Choroid plexus epithelial cell (primary cell): Measurements from ENCODE around the gene KEL.

Source experiments
- DNase-seq: peaks from one replicate; pipeline ENCODE4 v3.0.0-alpha.2; 2010; ENCODE audit warnings: low read depth
- H3K4me3 ChIP-seq: 2 replicates; pipeline ENCODE4 v1.5.1; 2011; ENCODE audit warnings: low read depth, mild to moderate bottlenecking, control low read depth, low read length, moderate library complexity
- TF ChIP-seq, protein P1 (sequence below): conservative IDR thresholded peaks from 2 replicates; pipeline ENCODE4 v1.5.1; 2011; ENCODE audit warnings: low read depth, mild to moderate bottlenecking, control low read depth, inconsistent platforms, low read length, moderate library complexity

KEL gene

DNA sequence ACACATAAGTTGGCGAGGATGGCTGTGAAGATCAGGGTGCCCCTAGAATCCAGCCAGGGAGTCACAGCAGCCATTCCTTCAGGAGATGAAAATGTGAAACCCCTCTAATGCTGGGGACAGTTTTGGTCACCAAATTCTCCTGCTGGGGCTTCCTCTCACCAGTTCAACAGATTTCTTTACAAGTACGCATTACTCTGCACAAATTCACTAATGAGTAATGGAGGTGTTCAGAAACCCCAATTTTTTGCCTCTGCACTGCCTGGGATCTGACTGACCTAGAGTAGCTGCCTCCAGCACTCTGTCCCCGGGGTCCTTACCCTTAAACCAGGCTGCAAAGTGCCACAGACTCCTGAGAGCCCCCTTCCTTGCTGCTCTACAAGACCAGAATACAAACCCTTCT lies 44.7 kb downstream of the KEL start:
- no peak overlapping the region for H3K4me3 ChIP-seq
- TF ChIP-seq, protein P1, sequence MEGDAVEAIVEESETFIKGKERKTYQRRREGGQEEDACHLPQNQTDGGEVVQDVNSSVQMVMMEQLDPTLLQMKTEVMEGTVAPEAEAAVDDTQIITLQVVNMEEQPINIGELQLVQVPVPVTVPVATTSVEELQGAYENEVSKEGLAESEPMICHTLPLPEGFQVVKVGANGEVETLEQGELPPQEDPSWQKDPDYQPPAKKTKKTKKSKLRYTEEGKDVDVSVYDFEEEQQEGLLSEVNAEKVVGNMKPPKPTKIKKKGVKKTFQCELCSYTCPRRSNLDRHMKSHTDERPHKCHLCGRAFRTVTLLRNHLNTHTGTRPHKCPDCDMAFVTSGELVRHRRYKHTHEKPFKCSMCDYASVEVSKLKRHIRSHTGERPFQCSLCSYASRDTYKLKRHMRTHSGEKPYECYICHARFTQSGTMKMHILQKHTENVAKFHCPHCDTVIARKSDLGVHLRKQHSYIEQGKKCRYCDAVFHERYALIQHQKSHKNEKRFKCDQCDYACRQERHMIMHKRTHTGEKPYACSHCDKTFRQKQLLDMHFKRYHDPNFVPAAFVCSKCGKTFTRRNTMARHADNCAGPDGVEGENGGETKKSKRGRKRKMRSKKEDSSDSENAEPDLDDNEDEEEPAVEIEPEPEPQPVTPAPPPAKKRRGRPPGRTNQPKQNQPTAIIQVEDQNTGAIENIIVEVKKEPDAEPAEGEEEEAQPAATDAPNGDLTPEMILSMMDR: no peak
- no peak for DNase-seq

DNA sequence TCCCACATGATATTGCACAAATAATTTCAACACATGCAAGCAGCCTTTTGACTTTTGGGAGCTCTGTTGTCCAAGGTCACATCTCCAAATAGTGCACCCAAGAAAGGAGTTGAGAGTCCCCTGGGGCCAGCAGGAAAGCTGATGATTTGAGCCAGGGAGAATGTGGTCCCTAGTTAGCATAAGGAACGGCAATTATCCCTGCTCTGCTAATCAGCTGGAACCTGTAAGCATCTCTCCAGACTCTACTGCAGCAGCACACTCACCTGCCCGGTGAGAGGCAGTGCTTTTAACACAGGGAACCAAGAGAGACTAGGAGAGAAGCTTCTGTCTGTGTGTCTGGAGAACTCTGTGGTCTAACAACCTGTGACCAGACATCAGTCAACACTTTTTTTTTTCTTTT lies 45.7 kb downstream of the KEL start:
- DNase-seq: no peak
- no peak overlapping the region for H3K4me3 ChIP-seq
- TF ChIP-seq, protein P1: no peak

GRCh38 chr7:142915315-142915714 lies 46.8 kb downstream of the KEL start:
- H3K4me3 ChIP-seq: no peak overlapping the region
- no peak for DNase-seq
- TF ChIP-seq, protein P1: no peak

DNA sequence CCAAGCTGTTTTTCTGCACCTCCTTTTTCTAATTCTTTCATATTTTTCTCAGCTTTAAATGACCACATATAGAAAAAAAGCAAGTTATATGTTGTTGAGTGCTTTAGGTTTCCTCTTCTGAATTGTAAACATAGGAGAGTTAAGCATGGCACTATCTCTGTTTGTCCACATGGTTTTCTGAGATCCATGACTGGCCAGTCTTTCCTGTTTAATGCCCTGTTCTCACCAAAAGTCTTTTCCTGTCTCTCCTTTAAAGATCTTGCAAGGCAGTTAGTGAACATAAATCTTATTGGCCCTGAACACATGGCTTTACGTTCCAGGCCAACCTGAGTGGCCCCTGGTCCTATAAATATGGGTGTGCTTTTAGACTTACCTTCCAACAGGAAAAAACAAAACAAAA lies 48.0 kb downstream of the KEL start:
- no peak for DNase-seq
- TF ChIP-seq, protein P1: no peak

DNA sequence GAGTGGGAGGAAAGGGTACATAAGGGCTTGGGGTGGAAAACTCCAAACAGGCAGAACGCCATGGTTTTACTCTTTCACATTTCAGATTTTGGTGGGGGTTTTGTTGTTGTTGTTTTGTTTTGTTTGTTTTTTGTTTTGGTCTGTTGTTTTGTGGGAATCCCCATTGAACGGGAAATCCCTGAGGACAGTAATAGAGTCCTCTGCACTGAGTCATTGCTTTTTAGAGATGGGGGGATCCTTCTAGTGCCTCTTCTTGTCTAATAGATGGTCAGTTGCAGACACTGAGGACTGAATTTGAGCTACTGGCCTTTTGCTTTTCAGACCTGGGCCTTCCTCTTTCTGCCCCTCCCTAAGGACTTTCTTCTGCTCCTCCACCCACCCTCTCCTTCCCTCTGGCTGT lies 48.6 kb downstream of the KEL start:
- DNase-seq: no peak
- TF ChIP-seq, protein P1: no peak
- no peak overlapping the region for H3K4me3 ChIP-seq

More for the DNA sequence above, 48.0 kb downstream of the KEL start:
- H3K4me3 ChIP-seq: no peak overlapping the region

DNA sequence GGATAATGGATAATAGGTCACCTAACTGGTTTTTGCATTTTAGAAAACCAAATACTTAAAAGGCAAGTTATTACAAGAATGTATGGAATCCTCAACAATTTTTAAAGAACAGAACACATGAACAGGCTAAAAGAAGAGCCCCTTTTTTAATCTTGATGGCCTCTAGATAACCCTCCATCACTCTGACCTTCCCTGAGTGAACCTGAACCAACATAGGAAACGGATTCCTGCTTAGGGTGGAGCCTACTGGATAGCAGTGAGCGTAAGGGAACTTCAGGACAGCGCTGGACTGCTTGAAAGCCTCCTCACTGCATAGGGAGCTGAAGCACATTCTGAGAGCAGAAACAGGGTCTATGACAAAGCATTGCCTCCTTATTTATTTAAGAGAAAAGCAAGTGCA lies 49.1 kb downstream of the KEL start:
- TF ChIP-seq, protein P1: no peak
- H3K4me3 ChIP-seq: no peak overlapping the region
- DNase-seq: no peak

DNA sequence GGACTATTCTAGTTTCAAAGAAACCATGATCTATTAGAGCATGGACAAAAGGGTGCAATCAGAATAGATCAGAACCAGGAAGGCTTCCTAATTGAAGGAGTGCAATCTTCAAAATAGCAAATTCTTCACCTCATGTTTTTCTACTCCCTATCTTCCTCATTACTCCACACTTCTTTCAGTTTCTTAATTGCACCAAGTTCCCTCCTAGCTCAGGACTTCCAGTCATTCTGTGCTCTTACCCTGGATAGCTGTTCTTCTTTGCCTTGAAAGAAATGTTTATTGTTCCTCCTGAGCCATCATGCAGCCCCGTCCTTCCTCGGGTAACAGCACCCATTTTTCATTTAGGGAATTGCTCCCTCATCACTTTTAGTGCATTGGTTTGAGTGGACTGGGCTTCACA lies 51.7 kb downstream of the KEL start:
- TF ChIP-seq, protein P1: no peak
- no peak for DNase-seq
- H3K4me3 ChIP-seq: no peak overlapping the region
